GM12878 (cell line): ENCODE data around the gene ACTL6B. TPM values are rescaled to one million over a fixed set of nuclear protein-coding genes. Genes with fewer than 3 reads are reported as not detected.

Experiments used
- ATAC-seq: fragments of 200-7000 bp; cut with Tn5 transposase; 3 replicates; pipeline ENCODE4 v1.9.1; 2020; ENCODE audit warnings: mild to moderate bottlenecking, moderate library complexity
- BruUV-seq: library from RNA; stranded (reverse); fragments of 400-500 nt; replicated peaks from 2 replicates; lab custom pipeline; 2021; lab: Mats Ljungman, UMichigan
- CTCF ChIA-PET: fragments of 300-600 bp; sonication (Branson Sonifier 250); formaldehyde crosslinking; extraction: SDS; loops from one replicate; lab custom pipeline; 2021; ENCODE audit warnings: inconsistent platforms; lab: Yijun Ruan, JAX
- POLR2A ChIA-PET: fragments of 350-600 bp; formaldehyde crosslinking; extraction: SDS; loops from one replicate; lab custom pipeline; 2021; ENCODE audit warnings: inconsistent platforms; lab: Charles Lee
- RAD21 ChIA-PET: fragments of 300-600 bp; sonication (Branson Sonifier 250); formaldehyde crosslinking; loops from one replicate; lab custom pipeline; 2023; ENCODE audit warnings: antibody characterized with exemption; ENCODE audit not compliant: unreplicated experiment; lab: Charles Lee
- SMC1A ChIA-PET: fragments of 300-600 bp; sonication (Branson Sonifier 250); formaldehyde crosslinking; loops from one replicate; lab custom pipeline; 2023; ENCODE audit not compliant: unreplicated experiment, uncharacterized antibody; lab: Charles Lee
- DNase-seq: peaks from one replicate; pipeline ENCODE4 v3.0.0-alpha.2; 2011; ENCODE audit warnings: low read depth, low spot score
- FAIRE-seq: peaks from 3 replicates; lab custom pipeline; 2011; peaks lifted over from hg19 to GRCh38; lab: Jason Lieb, UNC
- H2AFZ ChIP-seq: 2 replicates; pipeline ENCODE4 v1.6.0; 2011; ENCODE audit warnings: low read depth, low read length, control low read depth; ENCODE audit not compliant: control insufficient read depth
- H3K27ac ChIP-seq: 2 replicates; pipeline ENCODE4 v1.5.1; 2011; ENCODE audit warnings: control low read depth; ENCODE audit not compliant: control insufficient read depth, insufficient read depth
- H3K27me3 ChIP-seq, 2 experiments: replicated peaks in 1 of 2; 2 replicates each; pipeline versions ENCODE4 v1.6.0 to v1.6.1; 2011; ENCODE audit warnings: low read length in 1 of 2; ENCODE audit not compliant: control insufficient read depth in 2 of 2, insufficient read depth in 2 of 2
- H3K36me3 ChIP-seq, 2 experiments: 2 replicates each; pipeline ENCODE4 v1.5.1; 2011; ENCODE audit warnings: low read length in 1 of 2; ENCODE audit not compliant: control insufficient read depth in 2 of 2, insufficient read depth in 2 of 2
- H3K4me1 ChIP-seq: 2 replicates; pipeline ENCODE4 v1.6.1; 2011; ENCODE audit warnings: mild to moderate bottlenecking, low read length, moderate library complexity, mixed read lengths; ENCODE audit not compliant: control insufficient read depth, insufficient read depth
- H3K4me2 ChIP-seq: 2 replicates; pipeline ENCODE4 v1.6.0; 2011; ENCODE audit warnings: control low read depth; ENCODE audit not compliant: control insufficient read depth, insufficient read depth
- H3K4me3 ChIP-seq: fragments of 200-600 bp; sonication (generic); 2 replicates; pipeline ENCODE4 v1.5.1; 2016
- H3K79me2 ChIP-seq: 2 replicates; pipeline ENCODE4 v1.6.0; 2011; ENCODE audit warnings: low read length; ENCODE audit not compliant: control insufficient read depth, insufficient read depth
- H3K9ac ChIP-seq: 2 replicates; pipeline ENCODE4 v1.8.0; 2011; ENCODE audit warnings: low read length, control low read depth, mixed read lengths; ENCODE audit not compliant: control insufficient read depth, insufficient read depth
- H3K9me3 ChIP-seq: replicated peaks from 3 replicates; pipeline ENCODE4 v1.5.1; 2011; ENCODE audit warnings: mild to moderate bottlenecking, low read length; ENCODE audit not compliant: control insufficient read depth, insufficient read depth
- H4K20me1 ChIP-seq: 2 replicates; pipeline ENCODE4 v1.6.0; 2011; ENCODE audit not compliant: control insufficient read depth, insufficient read depth
- ATF7 ChIP-seq: fragments of 450-650 bp; IDR thresholded peaks from 2 replicates; pipeline ENCODE4 v1.6.1; 2016; ENCODE audit warnings: low read depth, mild to moderate bottlenecking
- BACH1 ChIP-seq: fragments of 450-650 bp; IDR thresholded peaks from 2 replicates; pipeline ENCODE4 v1.6.1; 2017; ENCODE audit warnings: mild to moderate bottlenecking, borderline replicate concordance
- CBX3 ChIP-seq: fragments of 200-600 bp; sonication (generic); IDR thresholded peaks from 2 replicates; pipeline ENCODE4 v1.6.1; 2016; ENCODE audit warnings: low read depth, borderline replicate concordance
- EGR1 ChIP-seq, 2 experiments: IDR thresholded peaks; 1 replicate in 1 of 2; 2 replicates in 1 of 2; pipeline ENCODE4 v1.6.1; 2011 to 2012; ENCODE audit warnings: low read depth in 2 of 2, low read length in 2 of 2, borderline replicate concordance in 1 of 2, mild to moderate bottlenecking in 1 of 2, moderate library complexity in 1 of 2
- EP300 ChIP-seq, 2 experiments: fragments of 150-350 bp in 1 of 2; IDR thresholded peaks; 2 replicates each; pipeline ENCODE4 v1.6.1; 2011 to 2012; ENCODE audit warnings: low read depth in 2 of 2, low read length in 2 of 2, borderline replicate concordance in 1 of 2, improper control_type of control experiment in 1 of 2, inconsistent platforms in 1 of 2; ENCODE audit not compliant: control insufficient read depth in 1 of 2
- FOXK2 ChIP-seq: fragments of 450-650 bp; IDR thresholded peaks from 2 replicates; pipeline ENCODE4 v1.6.1; 2017; ENCODE audit warnings: mild to moderate bottlenecking, moderate library complexity
- MYC ChIP-seq: IDR thresholded peaks from 2 replicates; pipeline ENCODE4 v1.6.1; 2011; ENCODE audit warnings: mild to moderate bottlenecking, low read length, moderate library complexity, inconsistent platforms; ENCODE audit not compliant: insufficient read depth, insufficient replicate concordance, insufficient read length, severe bottlenecking
- NR2C1 ChIP-seq: fragments of 450-650 bp; IDR thresholded peaks from 2 replicates; pipeline ENCODE4 v1.6.1; 2017; ENCODE audit warnings: antibody characterized with exemption, mild to moderate bottlenecking, moderate library complexity
- POLR2A ChIP-seq: IDR thresholded peaks from 2 replicates; pipeline ENCODE4 v1.6.1; 2011; ENCODE audit warnings: low read depth, mild to moderate bottlenecking, low read length
- RBBP5 ChIP-seq: fragments of 200-600 bp; sonication (generic); conservative IDR thresholded peaks from 2 replicates; pipeline ENCODE4 v1.6.1; 2016
- SUPT20H ChIP-seq: IDR thresholded peaks from 2 replicates; pipeline ENCODE4 v1.6.1; 2011; ENCODE audit warnings: low read depth, mild to moderate bottlenecking, low read length, moderate library complexity, borderline replicate concordance; ENCODE audit not compliant: control insufficient read depth
- SUZ12 ChIP-seq: fragments of 200-600 bp; sonication (generic); IDR thresholded peaks from one replicate; pipeline ENCODE4 v1.6.1; 2018; ENCODE audit warnings: antibody characterized with exemption, mild to moderate bottlenecking; ENCODE audit not compliant: unreplicated experiment
- USF1 ChIP-seq: IDR thresholded peaks from 2 replicates; pipeline ENCODE4 v1.6.1; 2011; ENCODE audit warnings: borderline replicate concordance, low read depth, mild to moderate bottlenecking, moderate library complexity, mixed read lengths, low read length; ENCODE audit not compliant: insufficient read depth; ENCODE audit errors: extremely low read length
- ZNF207 ChIP-seq: fragments of 450-650 bp; IDR thresholded peaks from 2 replicates; pipeline ENCODE4 v1.6.1; 2014; ENCODE audit warnings: antibody characterized with exemption, mild to moderate bottlenecking, borderline replicate concordance
- ZSCAN29 ChIP-seq: fragments of 450-650 bp; IDR thresholded peaks from 2 replicates; pipeline ENCODE4 v1.6.1; 2017; ENCODE audit warnings: mild to moderate bottlenecking, moderate library complexity
- WGBS: methylation state at CpG from one replicate; pipeline ENCODE4 v1.1.6; 2016; ENCODE audit warnings: low lambda C conversion rate; ENCODE audit not compliant: insufficient replicate concordance, insufficient coverage; ENCODE audit errors: missing lambda C conversion rate; 5-methylcytosine and 5-hydroxymethylcytosine counted together
- in situ Hi-C: fragments of 300-500 bp; cut with MboI; formaldehyde crosslinking; loops from 9 replicates; pipeline ENCODE4 v1.14.3; 2018; ENCODE audit warnings: mixed read lengths
- intact Hi-C: fragments of 100-400 bp; cut with micrococcal nuclease; formaldehyde crosslinking; loops from one replicate; pipeline ENCODE4 v1.14.2; 2022; ENCODE audit not compliant: unreplicated experiment
- polyA plus RNA-seq, 11 experiments: library from polyadenylated mRNA; depleted of rRNA in 4 of 11; unstranded in 6 of 11; stranded (reverse) in 5 of 11; fragments of >200 nt; fragmentation: Nextera tagmentation in 4 of 11; fragmentation: Illumina TruSeq in 1 of 11; extraction: Ambion mirVana in 4 of 11; extraction: Trizol in 1 of 11; gene quantifications; 1 replicate in 1 of 11; 2 replicates in 10 of 11; pipeline versions ENCODE4 v1.2.1 to v1.2.3, GENCODE V29; 2011 to 2016; ENCODE audit warnings: inconsistent platforms in 2 of 11, missing spikeins in 2 of 11, low read depth in 1 of 11
- total RNA-seq, 4 experiments: library from RNA; depleted of rRNA in 3 of 4; stranded (reverse); fragments of >200 nt in 3 of 4; fragmentation: Illumina TruSeq in 1 of 4; extraction: Trizol in 1 of 4; gene quantifications; 2 replicates each; pipeline versions ENCODE4 v1.2.1 to v1.2.3, GENCODE V29; 2013 to 2021
- TF ChIP-seq, protein P1 (sequence below): fragments of 450-650 bp; IDR thresholded peaks from 2 replicates; pipeline ENCODE4 v1.6.1; 2017; ENCODE audit warnings: borderline replicate concordance

Gene ACTL6B
- total and polyA plus RNA-seq, 10 of the 15 experiments (the other 5 are each of a cell fraction or from before 2014, with no cell fraction given), result not detected

DNA sequence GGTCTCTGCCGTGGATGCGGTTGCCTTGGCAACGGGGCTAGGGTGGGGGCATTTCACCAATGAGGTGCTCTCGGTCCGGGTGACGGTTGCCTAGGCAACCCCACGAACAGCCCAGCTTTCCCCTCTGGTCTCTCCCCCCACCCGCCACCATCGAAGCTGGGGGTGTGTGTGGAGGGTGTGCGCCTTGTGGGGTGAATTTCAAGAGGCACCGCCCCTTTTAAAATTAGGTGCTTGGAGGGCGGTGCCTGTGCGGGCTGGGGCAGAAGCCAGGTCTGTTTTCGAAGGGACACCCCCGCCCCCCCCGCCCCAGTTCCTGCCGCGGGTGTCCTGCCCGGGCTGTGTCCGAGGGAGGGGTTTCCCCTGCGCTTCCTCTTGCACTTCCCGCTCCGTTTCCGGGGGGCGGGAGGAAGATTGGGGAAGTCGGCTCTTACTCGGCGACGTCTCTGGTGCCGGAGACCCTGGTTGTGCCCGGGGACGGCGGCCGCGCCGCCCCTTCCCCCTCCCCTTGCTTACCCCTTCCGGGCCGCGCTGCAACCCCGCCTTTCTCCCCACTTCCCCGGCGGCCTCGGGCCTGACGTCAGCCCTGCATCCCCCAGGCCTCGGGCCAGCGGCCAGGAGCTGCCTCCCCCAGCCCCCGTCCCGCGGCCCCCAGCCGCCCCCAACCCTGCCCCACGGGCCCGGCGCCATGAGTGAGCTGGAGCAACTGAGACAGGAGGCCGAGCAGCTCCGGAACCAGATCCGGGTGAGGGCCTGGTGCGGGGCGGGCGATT is 19.5 kb upstream of the ACTL6B start:
- intact Hi-C loops, result loop anchor here (1.0 kb wide), 1 partner anchor 42 kb away; no protein-coding TSS in a partner anchor
- ChIA-PET RAD21 (interaction anchor here (0.9 kb wide), 1 partner anchor 247 kb away, joined by 3 read pairs; the partner anchor contains the start of gene ZCWPW1), CTCF (interaction anchor here (1.1 to 6.3 kb wide), 2 partner anchors 15 to 63 kb away, joined by 3 to 57 read pairs; partner anchors contain the start of gene MOSPD3), POLR2A (interaction anchor here (1.8 kb wide), 3 partner anchors 30 to 90 kb away, joined by 5 to 7 read pairs (median 6); partner anchors contain the start of genes FBXO24, LRCH4, MOSPD3 and POP7), SMC1A (no interaction called here)
- peak overlapping the region; percentile 94 for H3K9ac ChIP-seq
- no peak for FAIRE-seq
- no peaks in the 10 kb centered on the region for H3K27me3 ChIP-seq
- WGBS, result 0% methylated on average over 33 of the region's 59 CpGs
- H3K4me3 ChIP-seq, result peak overlapping the region; percentile 98
- BruUV-seq, result no TSS peak
- H3K9me3 ChIP-seq, result no peaks in the 10 kb centered on the region
- peak overlapping the region; percentile 55; the same call in 1 of the 2 replicates for H3K27ac ChIP-seq
- DNase-seq, result peak; percentile 34
- in situ Hi-C loops, result loop anchor here (25.0 kb wide), 1 partner anchor 213 kb away; the partner anchor contains the start of gene SPACDR
- peaks cover 4 to 26% of the 10 kb centered on the region in 2 experiments; a peak in 3 of 4 replicates for H3K36me3 ChIP-seq
- H2AFZ ChIP-seq, result no peak overlapping the region
- 0 out of 2 replicates have a peak, but pooled peaks cover 3% of the 10 kb centered on the region for H4K20me1 ChIP-seq
- H3K79me2 ChIP-seq, result peaks cover 24% of the 10 kb centered on the region
- no peaks in the 10 kb centered on the region; the same call in 1 of the 2 replicates for H3K4me1 ChIP-seq
- ATAC-seq, result peak; percentile 60
- H3K4me2 ChIP-seq, result peak overlapping the region; percentile 54; the same call in 1 of the 2 replicates
- peak in 1 of 2 experiments; percentile 67; a peak in 2 of 3 replicates for TF ChIP-seq EGR1 (IDR thresholded peaks at IDR 0.05; ENCODE audit: borderline replicate concordance in 1 of 2, low read depth in 2 of 2, low read length in 2 of 2)
- no peak for TF ChIP-seq RBBP5
- 0 out of 2 replicates have a peak, but pooled peaks have one; percentile 25 for TF ChIP-seq ZNF207
- peak; percentile 34; the same call in 1 of the 2 replicates for TF ChIP-seq BACH1
- 0 out of 2 replicates have a peak, but pooled peaks have one; percentile 19 for TF ChIP-seq ATF7
- no peak for TF ChIP-seq ZSCAN29
- no peak for TF ChIP-seq SUZ12
- TF ChIP-seq, protein P1, sequence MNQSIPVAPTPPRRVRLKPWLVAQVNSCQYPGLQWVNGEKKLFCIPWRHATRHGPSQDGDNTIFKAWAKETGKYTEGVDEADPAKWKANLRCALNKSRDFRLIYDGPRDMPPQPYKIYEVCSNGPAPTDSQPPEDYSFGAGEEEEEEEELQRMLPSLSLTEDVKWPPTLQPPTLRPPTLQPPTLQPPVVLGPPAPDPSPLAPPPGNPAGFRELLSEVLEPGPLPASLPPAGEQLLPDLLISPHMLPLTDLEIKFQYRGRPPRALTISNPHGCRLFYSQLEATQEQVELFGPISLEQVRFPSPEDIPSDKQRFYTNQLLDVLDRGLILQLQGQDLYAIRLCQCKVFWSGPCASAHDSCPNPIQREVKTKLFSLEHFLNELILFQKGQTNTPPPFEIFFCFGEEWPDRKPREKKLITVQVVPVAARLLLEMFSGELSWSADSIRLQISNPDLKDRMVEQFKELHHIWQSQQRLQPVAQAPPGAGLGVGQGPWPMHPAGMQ, result no peak
- TF ChIP-seq USF1, result no peak
- no peak for TF ChIP-seq EP300 (IDR thresholded peaks at IDR 0.05; ENCODE audit: borderline replicate concordance in 1 of 2, control insufficient read depth in 1 of 2, low read depth in 2 of 2, low read length in 2 of 2)
- no peak for TF ChIP-seq FOXK2
- no peak for TF ChIP-seq MYC
- TF ChIP-seq CBX3, result no peak
- TF ChIP-seq POLR2A, result peak; percentile 59
- 0 out of 2 replicates have a peak, but pooled peaks have one; percentile 4 for TF ChIP-seq NR2C1
- no peak for TF ChIP-seq SUPT20H
